Gastroesophageal sphincter (tissue), 4 donors: ENCODE data around the gene SND1. TPM values are rescaled to one million over a fixed set of nuclear protein-coding genes. Genes with fewer than 3 reads are reported as not detected.

Experiments
- ATAC-seq: fragments of 150-250 bp; one replicate; pipeline ENCODE4 v1.9.1; 2016; ENCODE audit warnings: mild to moderate bottlenecking, moderate library complexity
- H3K27ac ChIP-seq, 4 donors: fragments of 200-600 bp; sonication (generic) in 3 of 4; 1 replicate in 3 of 4; 2 replicates in 1 of 4; pipeline ENCODE4 v1.5.1; 2016 to 2019
- H3K27me3 ChIP-seq: fragments of 200-600 bp; sonication (generic); one replicate; pipeline ENCODE4 v1.5.1; 2019
- H3K36me3 ChIP-seq, 2 donors: fragments of 200-600 bp; sonication (generic); one replicate each; pipeline ENCODE4 v1.5.1; 2019; ENCODE audit warnings: control low read depth in 1 of 2
- H3K4me1 ChIP-seq, 3 donors: fragments of 200-600 bp; sonication (generic); 1 replicate in 2 of 3; 2 replicates in 1 of 3; pipeline ENCODE4 v1.5.1; 2016 to 2019; ENCODE audit warnings: control low read depth in 2 of 3
- H3K4me3 ChIP-seq, 2 donors: fragments of 200-600 bp; sonication (generic); one replicate each; pipeline ENCODE4 v1.5.1; 2019; ENCODE audit warnings: mild to moderate bottlenecking in 1 of 2, moderate library complexity in 1 of 2
- H3K9me3 ChIP-seq, 3 donors: fragments of 200-600 bp; sonication (generic); one replicate each; pipeline ENCODE4 v1.5.1; 2017 to 2019; ENCODE audit warnings: control low read depth in 2 of 3
- EP300 ChIP-seq: sonication (generic); formaldehyde crosslinking; IDR thresholded peaks from one replicate; pipeline ENCODE4 v1.6.1; 2017; ENCODE audit warnings: antibody characterized with exemption, mild to moderate bottlenecking
- POLR2A ChIP-seq, 2 donors: fragments of 450-650 bp; IDR thresholded peaks; one replicate each; pipeline ENCODE4 v1.6.1; 2017; ENCODE audit warnings: antibody characterized with exemption in 2 of 2, mild to moderate bottlenecking in 2 of 2, moderate library complexity in 1 of 2
- POLR2AphosphoS5 ChIP-seq: sonication (generic); formaldehyde crosslinking; IDR thresholded peaks from one replicate; pipeline ENCODE4 v1.6.1; 2017; ENCODE audit warnings: antibody characterized with exemption
- WGBS, 2 donors: methylation state at CpG; one replicate each; pipeline ENCODE4 v1.1.5; 2018; ENCODE audit warnings: low coverage in 1 of 2; 5-methylcytosine and 5-hydroxymethylcytosine counted together
- total RNA-seq, 4 donors: library from RNA; depleted of rRNA; stranded (reverse); fragments of >200 nt; gene quantifications; one replicate each; pipeline ENCODE4 v1.1.0, GENCODE V29; 2016
- TF ChIP-seq, protein P1 (sequence below), 4 experiments: fragments of 200-600 bp in 2 of 4; fragments of 450-650 bp in 2 of 4; sonication (generic) in 1 of 4; IDR thresholded peaks; one replicate each; pipeline ENCODE4 v1.5.1; 2017 to 2019; ENCODE audit warnings: antibody characterized with exemption in 4 of 4, mild to moderate bottlenecking in 2 of 4, moderate library complexity in 2 of 4

SND1 gene
- 100 to 1,000 TPM in 3 of 4 donors, 10 to 100 TPM in 1; 97.1 to 119 (median 103) TPM for total RNA-seq

DNA sequence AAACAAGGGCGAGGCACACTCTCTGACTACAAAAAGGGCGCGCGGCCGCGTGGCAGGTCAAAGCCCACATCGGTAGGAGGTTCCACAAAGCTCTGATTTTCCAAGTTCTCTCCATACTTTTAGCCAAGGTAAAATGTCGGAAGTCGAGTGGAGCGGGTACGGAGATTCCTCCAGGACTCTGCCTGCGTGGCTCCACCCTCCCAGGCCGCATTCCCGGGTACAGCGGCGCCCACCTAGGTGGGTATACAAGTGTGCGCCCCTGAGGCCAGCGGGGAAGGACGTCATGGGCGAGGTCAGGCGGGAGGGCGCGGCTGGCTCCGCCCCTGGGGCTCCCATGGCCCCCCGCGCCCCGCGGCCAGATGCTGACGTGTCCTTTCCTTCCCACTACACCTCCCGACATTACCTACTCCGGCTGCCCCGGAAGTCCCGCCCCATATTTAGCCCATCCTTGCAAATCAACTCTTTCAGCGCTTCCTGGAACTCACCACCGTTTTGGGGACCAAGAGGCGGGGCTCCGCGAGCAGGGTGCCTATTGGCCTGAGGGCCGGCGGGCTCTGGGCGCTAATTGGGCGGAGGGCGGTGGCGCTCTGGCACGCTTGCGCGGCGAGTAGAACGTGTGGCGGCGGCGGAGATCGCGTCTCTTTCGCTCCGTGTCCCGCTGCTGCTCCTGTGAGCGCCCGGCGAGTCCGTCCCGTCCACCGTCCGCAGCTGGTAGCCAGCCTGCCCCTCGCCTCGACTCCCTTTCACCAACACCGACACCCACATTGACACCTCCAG is at the start of gene SND1:
Gene SND1 (plus strand): TSS at position 639 of the 777 bp plus-strand sequence. CDS start 180 bp downstream, outside the sequence.
- peak; percentile 99 for ATAC-seq
- H3K9me3 ChIP-seq = no peaks in the 10 kb centered on the region
- peaks cover 0 to 34% (median 3%) of the 10 kb centered on the region in 3 donors for H3K4me1 ChIP-seq
- TF ChIP-seq EP300 (no peak), POLR2A (IDR thresholded peaks at IDR 0.05) (peak; percentile 64 to 82), POLR2AphosphoS5 (peak; percentile 64)
- TF ChIP-seq, protein P1, sequence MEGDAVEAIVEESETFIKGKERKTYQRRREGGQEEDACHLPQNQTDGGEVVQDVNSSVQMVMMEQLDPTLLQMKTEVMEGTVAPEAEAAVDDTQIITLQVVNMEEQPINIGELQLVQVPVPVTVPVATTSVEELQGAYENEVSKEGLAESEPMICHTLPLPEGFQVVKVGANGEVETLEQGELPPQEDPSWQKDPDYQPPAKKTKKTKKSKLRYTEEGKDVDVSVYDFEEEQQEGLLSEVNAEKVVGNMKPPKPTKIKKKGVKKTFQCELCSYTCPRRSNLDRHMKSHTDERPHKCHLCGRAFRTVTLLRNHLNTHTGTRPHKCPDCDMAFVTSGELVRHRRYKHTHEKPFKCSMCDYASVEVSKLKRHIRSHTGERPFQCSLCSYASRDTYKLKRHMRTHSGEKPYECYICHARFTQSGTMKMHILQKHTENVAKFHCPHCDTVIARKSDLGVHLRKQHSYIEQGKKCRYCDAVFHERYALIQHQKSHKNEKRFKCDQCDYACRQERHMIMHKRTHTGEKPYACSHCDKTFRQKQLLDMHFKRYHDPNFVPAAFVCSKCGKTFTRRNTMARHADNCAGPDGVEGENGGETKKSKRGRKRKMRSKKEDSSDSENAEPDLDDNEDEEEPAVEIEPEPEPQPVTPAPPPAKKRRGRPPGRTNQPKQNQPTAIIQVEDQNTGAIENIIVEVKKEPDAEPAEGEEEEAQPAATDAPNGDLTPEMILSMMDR (IDR thresholded peaks at IDR 0.05) = peak in 2 of 4 experiments; percentile 5 to 17
- 1% methylated on average over 20 of the region's 67 CpGs; no CpG with 5 or more reads in 1 of the 2 donors for WGBS, 2 donors
- no peaks in the 10 kb centered on the region for H3K36me3 ChIP-seq
- peak within 1 kb of the TSS; percentile 84 to 97 (median 91) for H3K27ac ChIP-seq
- H3K4me3 ChIP-seq = peak within 1 kb of the TSS; percentile 67 to 76
- no peaks in the 10 kb centered on the region for H3K27me3 ChIP-seq

DNA sequence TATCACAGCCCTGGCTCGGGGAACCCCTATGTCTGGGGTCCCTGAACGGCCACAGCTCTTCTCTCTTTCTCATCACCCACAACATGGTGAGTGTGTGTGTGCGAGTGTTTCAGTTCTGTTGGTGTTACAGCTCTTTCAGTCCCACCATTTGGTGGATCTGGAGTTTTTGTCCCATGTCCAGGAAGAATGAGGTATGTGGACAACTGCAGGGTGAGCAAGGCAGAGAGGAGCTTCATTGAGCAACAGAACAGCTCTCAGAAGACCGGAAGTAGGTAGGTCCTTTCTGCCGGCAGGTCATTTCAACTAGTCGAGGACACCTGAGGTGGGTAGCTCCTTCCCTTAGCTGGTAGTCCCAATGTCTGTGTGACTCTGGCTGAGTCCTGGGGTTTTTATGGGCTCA is 43.5 kb upstream of the SND1 start:
- ATAC-seq = no peak
- Histone ChIP-seq H3K36me3 (no peaks in the 10 kb centered on the region), H3K27me3 (peaks cover 7% of the 10 kb centered on the region), H3K27ac (no peak overlapping the region), H3K9me3 (peaks cover 0 to 12% (median 0%) of the 10 kb centered on the region in 3 donors), H3K4me1 (no peaks in the 10 kb centered on the region), H3K4me3 (no peak overlapping the region)
- 92% methylated on average over 2 of the region's 6 CpGs; no CpG with 5 or more reads in 1 of the 2 donors for WGBS, 2 donors
- TF ChIP-seq, protein P1 (IDR thresholded peaks at IDR 0.05) = no peak

DNA sequence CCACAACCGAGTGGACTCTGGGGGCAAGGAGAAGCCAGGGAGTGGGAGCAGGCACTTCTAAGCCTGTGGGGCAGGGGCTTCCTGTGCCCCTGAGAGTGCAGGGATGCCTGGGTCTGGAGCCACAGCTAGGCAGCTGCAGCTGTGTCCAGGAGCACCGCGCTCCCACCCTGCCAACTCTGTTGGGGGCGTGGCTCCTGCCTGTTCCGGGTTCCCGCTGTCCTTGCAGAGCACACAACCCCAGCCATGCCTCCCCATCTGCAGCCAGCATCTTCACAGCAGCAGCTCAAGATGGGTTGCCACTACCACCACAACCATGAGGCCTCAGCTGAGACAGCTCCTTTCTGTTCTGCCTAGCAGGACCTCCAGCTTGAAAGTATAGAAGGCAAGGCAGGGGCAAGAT is 42.7 kb upstream of the SND1 start:
- Histone ChIP-seq H3K4me3 (no peak overlapping the region), H3K36me3 (no peaks in the 10 kb centered on the region), H3K9me3 (peaks cover 0 to 12% (median 0%) of the 10 kb centered on the region in 3 donors), H3K27me3 (peaks cover 15% of the 10 kb centered on the region), H3K4me1 (no peaks in the 10 kb centered on the region), H3K27ac (no peak overlapping the region)
- ATAC-seq = no peak
- TF ChIP-seq POLR2AphosphoS5 (no peak), EP300 (no peak), POLR2A (IDR thresholded peaks at IDR 0.05) (no peak)
- TF ChIP-seq, protein P1 (IDR thresholded peaks at IDR 0.05) = no peak
- WGBS, 2 donors = 78% methylated on average over 1 of the region's 6 CpGs; no CpG with 5 or more reads in 1 of the 2 donors

DNA sequence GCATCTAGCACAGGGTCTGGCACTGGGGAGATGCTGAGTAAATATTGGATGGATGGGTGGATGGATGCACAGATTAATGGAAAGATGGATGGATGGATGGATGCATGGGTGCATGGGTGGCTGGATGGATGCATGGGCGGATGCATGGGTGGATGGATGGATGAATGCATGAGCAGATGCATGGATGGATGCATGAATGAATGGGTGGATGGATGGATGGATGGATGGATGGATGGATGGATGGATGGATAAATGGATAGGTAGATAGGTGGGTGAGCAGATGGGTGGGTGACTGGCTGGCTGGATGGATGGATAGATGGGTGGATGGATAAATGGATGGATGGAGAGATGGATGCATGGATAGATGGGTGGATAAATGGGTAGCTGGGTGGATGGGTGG is 39.7 kb upstream of the SND1 start:
- no peak overlapping the region for H3K4me3 ChIP-seq
- H3K27ac ChIP-seq = no peak overlapping the region
- peaks cover 0 to 12% (median 0%) of the 10 kb centered on the region in 3 donors for H3K9me3 ChIP-seq
- no peak for ATAC-seq
- H3K36me3 ChIP-seq = no peaks in the 10 kb centered on the region
- WGBS, 2 donors = 50 to 87% methylated on average over 1 of the region's 1 CpG
- H3K27me3 ChIP-seq = peaks cover 44% of the 10 kb centered on the region
- no peak for TF ChIP-seq POLR2A (IDR thresholded peaks at IDR 0.05)
- no peak for TF ChIP-seq POLR2AphosphoS5
- no peak for TF ChIP-seq EP300
- H3K4me1 ChIP-seq = no peaks in the 10 kb centered on the region

DNA sequence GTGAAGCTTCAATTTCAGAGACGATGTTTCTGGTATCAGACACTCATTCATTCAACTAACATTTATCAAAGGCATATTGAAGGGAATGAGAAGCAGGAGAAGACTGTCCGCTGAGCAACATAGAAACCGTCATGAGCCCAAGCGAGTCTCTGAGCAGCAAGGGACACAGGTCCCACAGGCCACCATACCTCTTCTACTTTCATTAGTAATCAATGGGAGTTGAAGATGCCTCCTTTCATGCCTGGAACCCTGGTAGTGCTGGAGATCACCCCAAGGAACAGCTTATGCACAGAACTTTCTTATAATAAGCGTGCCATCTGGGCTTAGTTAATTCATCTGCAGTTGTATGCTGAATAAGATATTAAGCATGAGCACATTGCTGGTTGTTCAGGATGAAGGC is 35.3 kb upstream of the SND1 start:
- ATAC-seq = no peak
- no peaks in the 10 kb centered on the region for H3K9me3 ChIP-seq
- WGBS, 2 donors = 82 to 90% methylated on average over 3 to 5 of the region's 5 CpGs
- H3K4me1 ChIP-seq = no peaks in the 10 kb centered on the region
- TF ChIP-seq EP300 (no peak), POLR2AphosphoS5 (no peak), POLR2A (IDR thresholded peaks at IDR 0.05) (no peak)
- TF ChIP-seq, protein P1 (IDR thresholded peaks at IDR 0.05) = no peak
- peaks cover 86% of the 10 kb centered on the region for H3K27me3 ChIP-seq
- H3K4me3 ChIP-seq = no peak overlapping the region
- no peaks in the 10 kb centered on the region for H3K36me3 ChIP-seq
- H3K27ac ChIP-seq = no peak overlapping the region
